Measurements from ENCODE around the gene TRHDE. TPM values are rescaled to one million over a fixed set of nuclear protein-coding genes. Genes with fewer than 3 reads are reported as not detected.
"Not testable (repeated sequence)": the region's sequence is repeated elsewhere in the genome, so short reads cannot be mapped to it uniquely, and the experiment has no call there.

TRHDE gene
- total RNA-seq, 1 donor from 2014 or later = not detected

GRCh38 chr12:72610854-72611358 lies 338.7 kb downstream of the TRHDE start:
- intact Hi-C loops (cut with micrococcal nuclease) = no loop called here

GRCh38 chr12:72612171-72612570 lies 340.0 kb downstream of the TRHDE start:
- intact Hi-C loops (cut with micrococcal nuclease) = no loop called here

- intact Hi-C loops (cut with micrococcal nuclease) = no loop called here
Observed at GRCh38 chr12:72618764-72619163, 346.6 kb downstream of the TRHDE start.

- intact Hi-C loops (cut with micrococcal nuclease) = no loop called here
Observed at GRCh38 chr12:72622556-72622955, 350.4 kb downstream of the TRHDE start.

GRCh38 chr12:72631926-72632685 lies 359.9 kb downstream of the TRHDE start:
- intact Hi-C loops (cut with micrococcal nuclease) = no loop called here

- intact Hi-C loops (cut with micrococcal nuclease) = no loop called here
Observed at GRCh38 chr12:72642706-72643105, 370.5 kb downstream of the TRHDE start.

- intact Hi-C loops (cut with micrococcal nuclease) = no loop called here
Observed at GRCh38 chr12:72647139-72647538, 375.0 kb downstream of the TRHDE start.

- intact Hi-C loops (cut with micrococcal nuclease) = no loop called here
Observed at GRCh38 chr12:72658615-72659014, 386.4 kb downstream of the TRHDE start.

- intact Hi-C loops (cut with micrococcal nuclease) = not testable (repeated sequence)
Observed at GRCh38 chr12:72660174-72660573, 388.0 kb downstream of the TRHDE start.

GRCh38 chr12:72673853-72674252 lies 401.7 kb downstream of the TRHDE start:
- intact Hi-C loops (cut with micrococcal nuclease) = no loop called here

GRCh38 chr12:72676556-72676955 lies 404.4 kb downstream of the TRHDE start:
- intact Hi-C loops (cut with micrococcal nuclease) = no loop called here

- intact Hi-C loops (cut with micrococcal nuclease) = no loop called here
Observed at GRCh38 chr12:72677139-72677538, 405.0 kb downstream of the TRHDE start.

GRCh38 chr12:72677846-72678245 lies 405.7 kb downstream of the TRHDE start:
- intact Hi-C loops (cut with micrococcal nuclease) = no loop called here

GRCh38 chr12:72679147-72679757 lies 407.1 kb downstream of the TRHDE start:
- intact Hi-C loops (cut with micrococcal nuclease) = no loop called here

- intact Hi-C loops (cut with micrococcal nuclease) = no loop called here
Observed at GRCh38 chr12:72681028-72681427, 408.9 kb downstream of the TRHDE start.

GRCh38 chr12:72684491-72684890 lies 412.3 kb downstream of the TRHDE start:
- intact Hi-C loops (cut with micrococcal nuclease) = no loop called here

- intact Hi-C loops (cut with micrococcal nuclease) = no loop called here
Observed at GRCh38 chr12:72692338-72692737, 420.2 kb downstream of the TRHDE start.

GRCh38 chr12:72694193-72694592 lies 422.0 kb downstream of the TRHDE start:
- intact Hi-C loops (cut with micrococcal nuclease) = no loop called here

GRCh38 chr12:72699362-72699761 lies 427.2 kb downstream of the TRHDE start:
- intact Hi-C loops (cut with micrococcal nuclease) = no loop called here

GRCh38 chr12:72712025-72712424 lies 439.9 kb downstream of the TRHDE start:
- intact Hi-C loops (cut with micrococcal nuclease) = not testable (repeated sequence)

GRCh38 chr12:72716221-72716620 lies 444.1 kb downstream of the TRHDE start:
- intact Hi-C loops (cut with micrococcal nuclease) = no loop called here

- intact Hi-C loops (cut with micrococcal nuclease) = no loop called here
Observed at GRCh38 chr12:72717036-72717435, 444.9 kb downstream of the TRHDE start.
